ENCODE data around the gene SLC6A6. TPM values are rescaled to one million over a fixed set of nuclear protein-coding genes. Genes with fewer than 3 reads are reported as not detected.
"Not testable (repeated sequence)": the region's sequence is repeated elsewhere in the genome, so short reads cannot be mapped to it uniquely, and the experiment has no call there.

Gene SLC6A6
- total RNA-seq, 1 donor from 2014 or later: 19.4 TPM

GRCh38 chr3:14506626-14507304 lies 104.4 kb downstream of the SLC6A6 start:
- no peak for DNase-seq (ENCODE audit: low spot score)

DNA sequence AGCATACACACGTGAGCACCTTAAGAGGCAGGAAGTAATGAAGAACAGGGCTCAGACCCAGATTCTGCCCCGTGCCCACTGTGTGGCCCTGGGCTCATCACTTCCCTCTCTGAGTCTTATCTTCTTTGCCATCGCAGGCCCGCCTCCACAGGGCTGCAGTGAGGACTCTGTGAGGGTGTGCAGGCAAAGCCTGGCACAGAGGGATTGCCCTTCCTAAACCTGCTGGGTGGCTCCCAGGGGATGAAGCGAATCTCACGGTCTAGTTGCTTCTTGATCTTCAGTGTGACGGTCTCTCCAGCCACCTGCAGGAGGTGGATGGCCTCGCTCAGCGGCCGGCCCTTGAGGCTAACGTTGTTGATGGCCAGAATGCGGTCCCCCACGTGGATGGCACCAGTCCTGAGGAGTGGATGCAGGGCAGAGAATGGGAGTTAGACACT lies 104.9 kb downstream of the SLC6A6 start:
- DNase-seq (ENCODE audit: low spot score): no peak

GRCh38 chr3:14507757-14508504 lies 105.5 kb downstream of the SLC6A6 start:
- no peak for DNase-seq (ENCODE audit: low spot score)

GRCh38 chr3:14508505-14508819 lies 106.1 kb downstream of the SLC6A6 start:
- DNase-seq (ENCODE audit: low spot score): no peak

DNA sequence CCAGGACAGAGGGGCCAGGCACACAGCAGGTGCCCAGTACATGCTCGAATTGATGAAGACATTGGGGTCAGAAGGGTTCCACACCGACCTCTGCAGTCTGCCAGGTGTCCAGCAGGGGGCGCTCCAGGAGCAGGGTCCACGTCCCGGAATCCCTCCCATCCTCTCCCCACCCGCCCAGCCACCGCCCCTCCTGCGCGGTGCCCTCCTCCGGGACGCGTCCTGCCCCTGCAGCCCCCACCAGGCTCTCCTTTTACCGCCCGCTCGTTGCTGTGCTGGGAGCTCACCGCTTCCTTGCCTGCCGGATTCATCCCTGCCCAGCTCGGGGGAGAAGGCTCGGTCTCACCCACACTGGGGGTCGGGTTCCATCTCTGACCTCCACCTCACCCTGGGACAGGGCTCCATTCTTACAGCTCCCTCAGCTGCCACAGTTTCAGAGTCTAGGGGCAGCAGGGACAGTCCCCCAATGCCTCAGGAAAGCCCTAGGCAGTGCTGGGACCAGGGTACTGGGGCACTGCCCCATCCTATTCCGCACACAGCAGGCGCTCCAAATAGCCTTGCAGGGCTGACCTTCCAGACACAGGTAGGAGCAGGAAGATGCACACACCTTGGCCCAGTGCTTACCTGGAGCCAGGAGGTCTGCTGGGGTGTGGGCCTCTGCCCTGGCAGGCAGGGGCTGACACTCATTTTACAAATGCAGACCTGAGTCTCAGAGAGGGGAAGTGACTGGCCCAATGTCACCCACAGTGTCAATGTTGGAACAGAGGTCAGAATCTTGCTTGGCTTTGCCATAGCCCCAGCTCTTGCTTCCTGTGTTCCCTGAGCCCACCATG lies 106.8 kb downstream of the SLC6A6 start:
- no peak for DNase-seq (ENCODE audit: low spot score)

GRCh38 chr3:14509796-14510100 lies 107.3 kb downstream of the SLC6A6 start:
- no peak for DNase-seq (ENCODE audit: low spot score)

DNA sequence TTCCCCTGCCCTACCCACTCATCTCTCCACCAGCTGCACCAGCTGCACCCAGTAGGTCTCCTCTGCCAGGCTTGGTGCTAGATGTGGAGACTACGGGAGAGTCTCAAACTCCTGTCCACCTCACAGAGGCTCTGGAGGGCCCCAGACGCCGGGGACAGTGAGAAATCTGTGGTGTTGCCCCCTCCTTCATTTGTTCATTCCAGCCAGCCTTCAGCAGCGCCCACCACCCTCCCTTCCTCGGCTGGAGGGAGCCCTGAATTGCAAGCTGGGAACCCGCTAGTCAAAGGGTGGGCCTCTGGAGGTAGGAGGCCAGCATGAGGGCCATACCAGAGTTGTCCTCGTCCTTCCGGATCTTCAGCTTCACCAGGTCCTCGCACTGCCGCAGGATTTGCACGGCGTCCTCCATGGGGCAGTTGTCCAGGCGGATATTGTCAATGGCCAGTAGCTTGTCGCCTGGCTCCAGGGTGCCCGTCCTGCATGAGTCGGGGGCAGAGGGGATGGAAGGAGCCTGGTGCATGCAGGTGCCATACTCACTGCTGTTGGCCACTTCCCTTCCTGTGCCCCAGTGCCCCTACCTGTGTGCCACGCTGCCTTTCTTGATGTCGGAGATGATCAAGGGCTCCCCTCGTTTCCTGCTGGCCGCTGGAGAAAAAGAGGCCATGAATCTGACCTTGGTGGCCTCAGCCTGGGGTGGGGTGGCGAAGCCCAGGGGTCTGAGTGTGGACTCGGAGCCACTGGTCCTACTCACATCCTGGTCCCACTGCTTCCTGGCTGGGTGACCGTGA lies 108.6 kb downstream of the SLC6A6 start:
- no peak for DNase-seq (ENCODE audit: low spot score)

- DNase-seq (ENCODE audit: low spot score): no peak
These were observed 109.3 kb downstream of the SLC6A6 start for GRCh38 chr3:14511623-14512280.

DNA sequence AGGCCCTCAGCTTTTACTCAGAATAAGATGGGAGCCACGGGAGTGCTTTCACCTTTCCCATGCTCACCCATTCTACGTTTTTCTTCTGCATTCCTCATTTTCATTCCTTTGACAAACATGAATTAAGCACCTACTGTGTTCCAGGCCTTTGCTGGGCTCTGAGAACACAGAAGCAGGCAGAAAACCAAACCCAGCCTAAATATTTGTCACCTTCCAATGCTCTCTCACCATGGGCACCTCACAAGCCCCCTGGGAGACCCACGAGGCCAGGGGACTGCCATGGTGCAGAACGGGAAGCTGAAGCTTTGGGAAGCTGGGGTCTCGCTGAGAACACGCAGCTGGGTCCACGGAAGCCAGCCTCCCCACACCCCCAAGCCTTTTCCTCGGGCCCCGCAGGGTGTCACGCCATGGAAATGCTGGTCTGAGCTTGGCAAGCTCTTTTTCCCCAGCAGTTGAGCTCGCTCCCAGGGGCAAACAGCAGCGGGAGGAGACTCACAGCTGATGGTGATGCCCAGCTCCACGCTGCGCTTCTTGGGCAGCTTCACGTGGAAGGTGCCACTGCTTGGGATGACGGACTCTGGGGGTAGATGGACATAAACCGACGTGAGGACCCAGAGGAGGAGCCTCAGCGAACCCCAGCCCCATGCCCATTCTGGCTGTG lies 110.0 kb downstream of the SLC6A6 start:
- DNase-seq (ENCODE audit: low spot score): no peak

DNA sequence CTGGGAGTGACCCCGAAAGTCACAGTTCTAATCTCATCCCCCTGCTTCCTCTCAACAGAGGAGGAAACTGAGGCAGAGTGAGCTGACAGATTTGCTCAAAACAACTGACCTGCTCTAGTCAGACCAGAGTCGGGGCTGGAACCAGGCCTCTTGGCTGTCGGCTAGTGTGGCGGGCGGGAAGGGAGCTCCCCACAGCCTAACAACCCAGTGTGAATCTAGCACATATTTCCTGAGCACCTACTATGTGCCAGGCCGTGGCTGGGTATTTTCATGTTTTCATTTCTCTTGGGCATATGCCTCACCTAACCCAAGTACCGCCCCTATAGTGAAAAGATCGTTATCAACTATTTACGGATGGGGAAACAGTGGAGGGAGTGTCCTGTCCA lies 110.5 kb downstream of the SLC6A6 start:
- DNase-seq (ENCODE audit: low spot score): no peak

DNA sequence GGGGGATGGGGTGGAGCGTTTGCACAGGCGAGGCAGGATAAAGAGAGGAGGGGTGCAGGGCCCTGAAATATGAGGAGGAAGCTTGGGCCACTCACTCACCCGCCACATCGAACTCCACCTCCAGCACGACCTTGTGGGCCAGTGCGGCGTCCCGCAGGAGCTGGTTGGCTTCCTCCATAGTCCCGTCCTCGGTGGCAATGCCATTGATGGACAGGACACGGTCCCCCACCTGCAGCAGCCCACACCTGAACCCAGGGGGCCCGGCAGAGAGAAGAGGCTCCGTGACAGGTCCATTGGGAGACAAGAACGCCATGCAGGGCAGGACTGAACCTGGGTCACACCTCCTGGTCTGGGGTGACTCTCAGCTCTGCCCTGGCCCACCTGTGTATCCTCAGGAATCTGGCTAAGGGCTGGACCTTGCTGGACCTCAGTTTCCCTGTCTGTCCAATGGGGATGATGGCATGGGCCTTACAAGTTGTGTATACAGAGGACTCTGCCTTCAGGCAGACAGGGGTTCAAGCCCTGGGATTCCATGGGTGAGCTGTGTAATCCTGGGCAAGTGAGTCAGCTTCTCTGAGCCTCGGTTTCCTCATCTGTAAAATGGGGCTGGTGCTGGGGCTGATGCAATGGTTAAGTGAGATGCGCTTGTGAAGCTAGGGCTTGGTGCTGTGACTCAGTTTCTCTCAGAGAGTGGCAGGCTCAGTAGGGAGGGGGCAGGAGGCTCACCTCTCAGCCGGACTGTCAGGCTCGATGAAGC lies 111.3 kb downstream of the SLC6A6 start:
- DNase-seq (ENCODE audit: low spot score): no peak

DNA sequence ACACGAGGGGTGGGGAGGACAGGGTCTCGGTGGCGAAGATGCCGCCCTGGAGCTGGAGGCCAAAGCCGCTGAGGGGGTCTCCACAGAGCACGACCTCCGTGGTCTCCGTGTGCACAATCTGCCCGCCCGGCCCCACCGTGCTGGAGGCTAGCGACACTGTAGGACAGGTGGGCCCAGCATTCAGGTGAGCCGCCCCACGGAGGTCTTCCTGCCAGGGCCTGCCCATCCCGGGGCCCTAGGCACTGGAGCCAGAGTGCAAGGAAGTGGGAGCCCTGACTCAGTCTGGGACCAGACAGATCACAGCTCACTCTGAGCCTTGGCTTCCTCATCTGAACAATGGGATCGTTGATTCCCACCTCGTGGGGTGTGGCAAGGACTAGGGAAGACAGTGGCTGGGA lies 111.9 kb downstream of the SLC6A6 start:
- DNase-seq (ENCODE audit: low spot score): no peak

GRCh38 chr3:14515526-14515925 lies 113.1 kb downstream of the SLC6A6 start:
- not testable (repeated sequence) for DNase-seq (ENCODE audit: low spot score)

DNA sequence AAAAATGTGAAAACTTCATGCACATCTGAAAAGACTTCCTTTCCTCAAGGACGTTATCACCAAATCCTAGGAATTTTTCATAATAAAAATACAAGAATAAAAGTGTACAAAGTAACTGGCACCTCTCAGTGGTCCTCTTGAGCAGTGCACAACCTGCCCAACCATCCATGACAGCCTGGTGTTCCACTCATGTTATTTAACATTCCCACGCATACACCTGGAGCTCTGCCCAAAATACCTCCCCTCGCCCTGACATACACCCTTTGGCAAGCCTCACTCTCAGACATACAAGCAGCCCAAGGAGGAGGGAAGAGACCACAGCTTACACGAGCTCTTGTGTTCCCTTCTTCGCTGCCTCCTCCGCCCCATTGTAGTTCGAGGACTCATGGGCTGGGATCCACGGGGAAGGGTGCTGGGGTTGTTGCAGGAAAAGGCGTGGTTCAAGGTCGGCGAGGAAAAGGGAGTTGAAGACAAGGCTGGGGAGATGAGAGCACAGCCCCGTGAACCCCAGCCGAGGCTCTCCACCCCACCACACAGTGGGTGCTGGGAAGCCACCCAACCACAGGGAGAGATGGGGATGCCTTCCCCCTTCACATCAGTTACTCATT lies 114.4 kb downstream of the SLC6A6 start:
- no peak for DNase-seq (ENCODE audit: low spot score)

- DNase-seq (ENCODE audit: low spot score): no peak
These were observed 115.4 kb downstream of the SLC6A6 start for GRCh38 chr3:14517601-14518431.

- no peak for DNase-seq (ENCODE audit: low spot score)
These were observed 116.0 kb downstream of the SLC6A6 start for GRCh38 chr3:14518432-14518802.

- no peak for DNase-seq (ENCODE audit: low spot score)
These were observed 116.5 kb downstream of the SLC6A6 start for GRCh38 chr3:14518893-14519292.

DNA sequence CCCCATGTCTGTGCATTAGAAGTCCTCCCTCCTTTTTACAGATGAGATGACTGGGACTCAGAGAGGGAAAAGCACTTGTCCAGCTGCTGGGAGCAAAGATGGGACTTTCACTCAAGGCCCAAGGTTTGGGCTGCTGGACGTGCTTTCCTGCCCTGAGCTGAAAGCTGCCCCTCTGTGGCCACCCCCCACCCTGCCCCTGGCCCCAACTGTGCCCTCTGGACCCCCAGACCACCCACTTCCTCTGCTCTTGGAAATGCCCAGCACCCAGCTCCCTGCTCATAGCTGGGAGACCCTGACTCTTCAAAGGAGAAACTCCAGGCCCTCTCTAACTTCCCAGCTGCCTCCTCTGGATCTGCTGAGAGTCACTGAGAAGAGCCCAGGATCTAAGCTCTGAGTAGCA lies 117.0 kb downstream of the SLC6A6 start:
- no peak for DNase-seq (ENCODE audit: low spot score)

- DNase-seq (ENCODE audit: low spot score): no peak
These were observed 117.7 kb downstream of the SLC6A6 start for GRCh38 chr3:14520149-14520548.

Data from ureter (tissue), 1 donor.